HG03521 (cell line): ENCODE measurements around the gene NEURL1B.
"Not testable (repeated sequence)": the region's sequence is repeated elsewhere in the genome, so short reads cannot be mapped to it uniquely, and the experiment has no call there.

Experiments used
- ATAC-seq: cut with Tn5 transposase; IDR thresholded peaks from one replicate; pipeline ENCODE4 v1.9.1; 2021; ENCODE audit warnings: mild to moderate bottlenecking, moderate library complexity; ENCODE audit not compliant: unreplicated experiment

Gene NEURL1B

DNA sequence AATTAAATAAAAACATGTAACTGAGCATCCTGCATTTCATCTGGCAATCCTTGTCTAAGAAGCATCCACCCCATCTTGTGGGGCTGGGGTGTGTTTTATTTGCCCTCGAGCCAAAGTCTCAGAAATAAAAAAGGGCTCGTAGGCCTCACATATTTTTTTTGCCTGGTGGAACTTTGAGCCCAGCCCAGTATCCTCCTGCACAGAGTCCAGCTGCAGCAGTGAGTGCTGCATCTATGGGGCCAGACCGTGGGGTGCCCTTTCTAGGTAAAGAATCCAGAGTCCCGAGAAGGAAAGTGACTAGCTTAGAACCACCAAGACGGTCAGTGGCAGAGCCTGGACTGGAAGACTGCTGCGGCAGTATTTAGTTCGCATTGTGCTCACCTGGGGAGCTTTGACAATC lies 33.1 kb downstream of the NEURL1B start:
- ATAC-seq = no peak

GRCh38 chr5:172676914-172677475 lies 35.9 kb downstream of the NEURL1B start:
- no peak for ATAC-seq

GRCh38 chr5:172678362-172678874 lies 37.4 kb downstream of the NEURL1B start:
- ATAC-seq = not testable (repeated sequence)

DNA sequence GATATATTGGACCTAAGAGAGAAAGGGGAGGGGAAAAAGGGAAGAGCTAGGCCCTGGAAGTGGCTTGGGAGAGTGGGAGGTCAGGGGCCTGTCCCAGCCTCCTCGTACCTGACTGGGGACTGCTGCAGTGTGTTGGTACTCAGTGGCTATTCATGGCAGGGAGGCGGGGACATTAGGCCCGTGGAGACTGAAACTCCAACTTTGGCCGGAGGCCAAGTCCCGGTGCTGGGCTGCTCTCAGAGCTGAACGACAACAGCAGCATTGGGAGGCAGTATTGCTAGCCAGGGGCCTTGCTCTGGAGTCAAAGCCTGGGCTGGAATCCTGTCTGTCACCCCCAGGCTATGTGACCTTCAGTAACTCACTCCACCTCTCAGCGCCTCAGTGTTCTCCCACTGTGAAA lies 37.8 kb downstream of the NEURL1B start:
- no peak for ATAC-seq

GRCh38 chr5:172679628-172680212 lies 38.7 kb downstream of the NEURL1B start:
- no peak for ATAC-seq

GRCh38 chr5:172680921-172681320 lies 39.9 kb downstream of the NEURL1B start:
- ATAC-seq = no peak

GRCh38 chr5:172681421-172681820 lies 40.4 kb downstream of the NEURL1B start:
- ATAC-seq = no peak

DNA sequence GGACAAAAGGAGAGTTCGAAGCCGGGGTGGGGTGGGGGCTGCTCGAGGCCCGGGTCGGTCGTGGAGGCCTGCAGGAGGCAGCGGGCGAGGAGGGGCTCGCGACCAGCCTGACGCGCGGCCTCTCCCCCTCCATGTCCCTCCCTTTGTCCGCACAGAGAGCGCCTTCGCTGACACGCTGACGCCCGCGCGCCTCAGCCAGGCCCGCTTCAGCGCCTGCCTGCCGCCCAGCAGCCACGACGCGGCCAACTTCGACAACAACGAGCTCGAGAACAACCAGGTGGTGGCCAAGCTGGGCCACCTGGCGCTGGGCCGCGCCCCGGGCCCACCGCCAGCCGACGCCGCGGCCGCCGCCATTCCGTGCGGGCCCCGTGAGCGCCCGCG lies 42.2 kb downstream of the NEURL1B start:
- no peak for ATAC-seq

DNA sequence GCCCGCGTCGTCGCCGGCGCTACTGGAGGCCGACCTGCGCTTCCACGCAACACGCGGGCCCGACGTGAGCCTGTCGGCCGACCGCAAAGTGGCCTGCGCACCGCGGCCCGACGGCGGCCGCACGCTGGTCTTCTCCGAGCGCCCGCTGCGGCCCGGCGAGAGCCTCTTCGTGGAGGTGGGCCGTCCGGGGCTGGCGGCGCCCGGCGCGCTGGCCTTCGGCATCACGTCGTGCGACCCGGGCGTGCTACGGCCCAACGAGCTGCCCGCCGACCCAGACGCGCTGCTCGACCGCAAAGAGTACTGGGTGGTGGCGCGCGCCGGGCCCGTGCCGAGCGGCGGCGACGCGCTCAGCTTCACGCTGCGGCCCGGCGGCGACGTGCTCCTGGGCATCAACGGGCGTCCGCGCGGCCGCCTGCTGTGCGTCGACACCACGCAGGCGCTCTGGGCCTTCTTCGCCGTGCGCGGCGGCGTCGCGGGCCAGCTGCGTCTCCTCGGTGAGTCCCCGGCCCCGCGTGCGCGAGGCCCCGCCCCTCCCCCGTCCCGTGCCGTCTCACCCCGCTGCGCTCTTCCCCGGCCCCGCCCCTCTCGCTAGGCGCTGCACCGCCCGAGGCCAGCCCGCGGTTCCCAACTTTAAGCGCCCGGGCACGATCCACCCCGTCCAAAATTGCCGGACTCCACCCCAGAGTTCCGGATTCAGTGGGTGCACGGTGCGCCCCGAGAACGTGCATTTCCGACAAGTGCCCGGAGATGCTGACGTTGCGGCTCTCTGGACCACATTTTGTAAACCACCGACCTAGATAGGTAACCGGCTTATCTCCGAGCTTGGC lies 42.8 kb downstream of the NEURL1B start:
- no peak for ATAC-seq

- ATAC-seq = no peak
These were observed 44.0 kb downstream of the NEURL1B start for GRCh38 chr5:172685091-172685490.

GRCh38 chr5:172686111-172686510 lies 45.0 kb downstream of the NEURL1B start:
- no peak for ATAC-seq

DNA sequence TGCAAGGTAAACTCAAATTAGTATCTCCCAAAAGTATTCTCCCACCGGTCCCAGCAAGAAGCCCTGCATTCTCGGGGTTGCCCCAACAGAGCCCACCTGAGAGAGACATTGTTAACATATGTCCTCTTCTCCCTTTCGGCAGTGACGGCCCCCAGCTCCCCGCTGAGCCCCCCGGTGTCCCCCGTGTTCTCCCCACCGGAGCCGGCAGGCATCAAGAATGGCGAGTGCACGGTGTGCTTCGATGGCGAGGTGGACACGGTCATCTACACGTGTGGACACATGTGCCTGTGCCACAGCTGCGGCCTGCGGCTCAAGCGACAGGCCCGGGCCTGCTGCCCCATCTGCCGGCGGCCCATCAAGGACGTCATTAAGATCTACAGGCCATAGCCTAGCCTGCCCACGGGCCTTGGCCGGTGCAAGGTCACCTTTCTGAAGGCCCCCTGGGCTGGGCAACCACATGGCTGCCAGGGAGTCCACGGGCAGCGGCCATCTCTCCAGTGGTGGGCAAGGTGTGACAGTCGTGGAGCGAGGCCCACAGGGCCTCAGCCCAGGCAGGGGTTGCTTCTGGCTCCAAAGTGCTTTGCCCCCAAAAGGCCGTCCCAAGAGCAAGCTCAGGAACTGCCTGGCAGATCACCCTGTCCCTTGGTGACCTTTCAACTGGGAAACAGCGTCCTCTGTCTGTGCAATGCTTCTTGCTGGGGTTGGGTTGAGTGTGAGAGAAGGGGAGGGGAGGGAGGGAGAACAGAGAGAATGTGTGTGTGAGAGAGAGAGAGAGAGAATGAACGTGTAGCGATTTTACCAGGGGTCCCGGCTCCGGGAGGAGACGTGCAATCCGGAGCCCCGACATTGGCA lies 45.7 kb downstream of the NEURL1B start:
- ATAC-seq = no peak

DNA sequence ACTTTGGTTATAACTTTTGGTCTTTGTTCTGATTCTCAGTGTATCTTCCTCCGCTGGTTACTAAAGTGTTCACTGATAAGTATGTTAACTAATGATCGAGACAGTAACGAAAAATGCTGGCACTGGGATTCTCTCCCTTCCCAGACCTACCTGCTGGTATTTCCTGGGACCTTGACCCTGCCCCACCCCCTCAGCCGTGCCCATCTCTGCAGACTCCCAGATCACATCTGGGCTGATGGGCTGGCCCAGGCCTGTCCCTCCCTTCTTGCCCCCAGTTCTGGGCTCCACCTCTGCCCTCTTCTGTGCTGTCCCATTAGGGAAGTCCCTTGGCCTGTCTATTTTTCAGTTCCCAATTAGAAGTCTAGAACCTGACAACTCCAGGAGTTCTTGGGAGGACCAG lies 46.9 kb downstream of the NEURL1B start:
- ATAC-seq = no peak

DNA sequence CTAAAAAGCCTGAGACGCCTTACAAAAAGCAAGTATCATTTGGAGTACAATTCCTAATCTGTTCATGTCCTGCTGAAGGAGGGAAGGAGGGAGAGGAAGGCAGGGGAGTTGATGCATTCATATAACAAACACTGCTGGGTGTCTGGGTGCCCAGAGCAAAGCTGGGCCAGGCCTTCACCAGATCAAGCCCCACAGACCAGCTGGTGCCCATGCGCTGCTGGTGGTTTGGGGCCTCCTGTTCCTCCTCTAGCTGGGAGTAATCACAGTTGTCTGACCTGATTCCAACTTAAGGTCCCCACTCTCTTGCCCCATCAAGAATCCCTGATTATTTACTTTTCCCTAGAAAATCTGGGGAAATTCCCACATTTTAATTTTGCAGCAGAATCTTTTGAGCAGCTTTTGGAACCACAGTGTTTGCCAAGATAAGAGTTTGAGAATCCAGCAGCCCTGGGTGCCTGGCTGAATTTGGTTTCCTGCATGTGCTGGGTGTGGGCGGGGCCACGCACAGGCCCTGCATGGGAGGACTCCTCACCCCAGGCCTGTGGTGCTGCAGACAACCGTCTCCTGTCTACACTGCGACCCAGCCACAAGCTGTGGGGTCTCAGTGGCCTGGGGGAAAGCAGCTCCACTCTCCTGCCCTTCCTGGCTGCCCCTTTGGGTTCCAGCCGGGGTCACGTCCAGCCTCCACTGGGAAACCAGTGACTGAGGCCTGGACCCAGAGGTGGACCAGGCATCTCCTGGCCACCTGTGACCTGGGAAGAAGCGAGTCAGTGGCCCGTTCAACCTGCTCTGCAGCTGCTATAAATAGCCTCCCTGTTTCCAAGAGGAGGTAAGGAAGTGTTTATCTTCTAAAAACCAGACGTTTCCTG lies 47.5 kb downstream of the NEURL1B start:
- ATAC-seq = no peak

- no peak for ATAC-seq
These were observed 48.1 kb downstream of the NEURL1B start for GRCh38 chr5:172689218-172689572.

GRCh38 chr5:172689801-172690200 lies 48.7 kb downstream of the NEURL1B start:
- ATAC-seq = no peak

GRCh38 chr5:172690258-172691075 lies 49.4 kb downstream of the NEURL1B start:
- no peak for ATAC-seq

GRCh38 chr5:172691886-172692285 lies 50.8 kb downstream of the NEURL1B start:
- no peak for ATAC-seq

GRCh38 chr5:172692451-172692850 lies 51.4 kb downstream of the NEURL1B start:
- no peak for ATAC-seq
